CD4-positive, alpha-beta T cell (primary cell): ENCODE measurements around the gene COPE. TPM values are rescaled to one million over a fixed set of nuclear protein-coding genes. Genes with fewer than 3 reads are reported as not detected.

Source experiments
- ATAC-seq: fragments of 200-7000 bp; cut with Tn5 transposase; one replicate; pipeline ENCODE4 v1.10.0; 2022; ENCODE audit warnings: mild to moderate bottlenecking; ENCODE audit not compliant: poor library complexity
- CTCF ChIA-PET: fragments of 350-600 bp; sonication (Branson Sonifier 250); formaldehyde crosslinking; loops from one replicate; lab custom pipeline; 2021; ENCODE audit warnings: antibody characterized with exemption, inconsistent platforms; lab: Charles Lee
- POLR2A ChIA-PET: fragments of 350-600 bp; sonication (Branson Sonifier 250); formaldehyde crosslinking; loops from one replicate; lab custom pipeline; 2021; ENCODE audit warnings: antibody characterized with exemption, inconsistent platforms; lab: Charles Lee
- DNase-seq, 14 experiments: peaks; one replicate each; pipeline ENCODE4 v3.0.0-alpha.2; 2013 to 2020; ENCODE audit warnings: mixed read lengths in 2 of 14
- H3K27ac ChIP-seq, 2 donors: one replicate each; pipeline versions ENCODE4 v1.5.1 to v1.7.0; 2013; ENCODE audit warnings: low read length in 2 of 2, low read depth in 1 of 2, mild to moderate bottlenecking in 1 of 2
- H3K27me3 ChIP-seq, 2 experiments: 1 replicate in 1 of 2; 2 replicates in 1 of 2; pipeline versions ENCODE4 v1.6.1 to v1.7.0; 2013; ENCODE audit warnings: low read length in 2 of 2, control low read depth in 1 of 2, mild to moderate bottlenecking in 1 of 2, moderate library complexity in 1 of 2; ENCODE audit not compliant: insufficient read depth in 2 of 2, control insufficient read depth in 1 of 2
- H3K36me3 ChIP-seq: one replicate; pipeline ENCODE4 v1.6.1; 2013; ENCODE audit warnings: low read length, control low read depth; ENCODE audit not compliant: insufficient read depth
- H3K4me1 ChIP-seq: one replicate; pipeline ENCODE4 v1.6.1; 2013; ENCODE audit warnings: low read length, control low read depth; ENCODE audit not compliant: insufficient read depth
- H3K4me3 ChIP-seq: one replicate; pipeline ENCODE4 v1.5.1; 2013; ENCODE audit warnings: mild to moderate bottlenecking, low read length, moderate library complexity
- H3K9me3 ChIP-seq, 2 experiments: 1 replicate in 1 of 2; 2 replicates in 1 of 2; pipeline versions ENCODE4 v1.6.1 to v1.7.0; 2013; ENCODE audit warnings: low read length in 2 of 2, mild to moderate bottlenecking in 2 of 2, control low read depth in 1 of 2, moderate library complexity in 1 of 2; ENCODE audit not compliant: control insufficient read depth in 1 of 2, insufficient read depth in 1 of 2
- H3K27ac Mint-ChIP-seq: one replicate; pipeline ENCODE4 v1.8.0; 2020; ENCODE audit warnings: mixed read lengths
- H3K27me3 Mint-ChIP-seq: one replicate; pipeline ENCODE4 v1.8.0; 2021; ENCODE audit warnings: mixed read lengths
- H3K36me3 Mint-ChIP-seq: one replicate; pipeline ENCODE4 v1.8.0; 2021; ENCODE audit warnings: low read depth, mixed read lengths
- H3K4me1 Mint-ChIP-seq: one replicate; pipeline ENCODE4 v1.8.0; 2021; ENCODE audit warnings: low read depth, mixed read lengths
- H3K4me3 Mint-ChIP-seq: one replicate; pipeline ENCODE4 v1.8.0; 2020; ENCODE audit warnings: mild to moderate bottlenecking, mixed read lengths
- H3K9me3 Mint-ChIP-seq: one replicate; pipeline ENCODE4 v1.8.0; 2020; ENCODE audit warnings: mixed read lengths
- intact Hi-C, 2 experiments: fragments of 100-400 bp; cut with DNase I in 1 of 2; cut with micrococcal nuclease in 1 of 2; formaldehyde crosslinking; loops; one replicate each; pipeline versions ENCODE4 v1.15.1 to v1.9.0; 2023 to 2025; cut with DNase I, micrococcal nuclease
- total RNA-seq, 174 experiments: library from RNA in 2 of 174; stranded (reverse) in 2 of 174; gene quantifications; one replicate each; pipeline ENCODE4 v1.2.3 and lab custom pipeline; 2021 to 2026
- TF ChIP-seq, protein P1 (sequence below): fragments of 200-600 bp; IDR thresholded peaks from one replicate; pipeline ENCODE4 v1.8.0; 2022; ENCODE audit warnings: antibody characterized with exemption, mild to moderate bottlenecking

COPE gene
- total RNA-seq, 2 experiments from 2014 or later: 135 to 143 TPM

DNA sequence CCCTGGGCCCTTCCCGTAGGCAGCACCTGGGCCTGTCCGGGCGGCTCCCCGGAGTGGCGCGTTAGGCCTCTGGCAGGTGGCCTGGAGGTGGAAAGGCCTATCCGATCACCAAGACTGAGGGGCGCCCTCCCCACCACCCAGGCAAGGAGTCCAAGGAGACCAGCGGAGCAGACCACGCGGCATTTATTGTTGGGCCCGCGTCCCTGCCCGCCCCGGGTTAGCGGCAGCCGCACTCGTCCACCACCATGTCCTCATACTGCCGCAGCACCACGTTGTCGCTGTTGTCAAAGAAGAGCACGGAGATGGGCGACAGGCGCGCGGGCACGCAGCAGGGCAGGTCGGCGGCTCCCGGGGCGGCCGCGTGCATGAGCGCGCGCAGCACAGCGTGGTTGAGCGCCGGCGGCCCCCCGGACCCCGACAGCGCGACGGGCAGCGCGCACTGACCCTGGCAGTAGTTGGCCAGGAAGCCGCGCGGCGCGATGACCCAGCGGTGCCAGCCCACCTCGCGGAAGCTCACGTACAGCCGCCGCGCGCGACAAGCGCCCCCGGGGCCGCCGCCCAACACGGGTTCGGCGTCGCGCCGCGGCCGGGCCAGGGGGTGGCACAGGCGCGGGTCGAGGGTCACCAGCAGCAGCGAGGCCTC is 50.7 kb downstream of the COPE start:
- Mint-ChIP-seq H3K9me3 (no peaks in the 10 kb centered on the region), H3K4me3 (no peak overlapping the region), H3K27ac (no peak overlapping the region), H3K4me1 (peaks cover 17% of the 10 kb centered on the region), H3K27me3 (peaks cover 12% of the 10 kb centered on the region), H3K36me3 (peaks cover 46% of the 10 kb centered on the region)
- TF ChIP-seq, protein P1, sequence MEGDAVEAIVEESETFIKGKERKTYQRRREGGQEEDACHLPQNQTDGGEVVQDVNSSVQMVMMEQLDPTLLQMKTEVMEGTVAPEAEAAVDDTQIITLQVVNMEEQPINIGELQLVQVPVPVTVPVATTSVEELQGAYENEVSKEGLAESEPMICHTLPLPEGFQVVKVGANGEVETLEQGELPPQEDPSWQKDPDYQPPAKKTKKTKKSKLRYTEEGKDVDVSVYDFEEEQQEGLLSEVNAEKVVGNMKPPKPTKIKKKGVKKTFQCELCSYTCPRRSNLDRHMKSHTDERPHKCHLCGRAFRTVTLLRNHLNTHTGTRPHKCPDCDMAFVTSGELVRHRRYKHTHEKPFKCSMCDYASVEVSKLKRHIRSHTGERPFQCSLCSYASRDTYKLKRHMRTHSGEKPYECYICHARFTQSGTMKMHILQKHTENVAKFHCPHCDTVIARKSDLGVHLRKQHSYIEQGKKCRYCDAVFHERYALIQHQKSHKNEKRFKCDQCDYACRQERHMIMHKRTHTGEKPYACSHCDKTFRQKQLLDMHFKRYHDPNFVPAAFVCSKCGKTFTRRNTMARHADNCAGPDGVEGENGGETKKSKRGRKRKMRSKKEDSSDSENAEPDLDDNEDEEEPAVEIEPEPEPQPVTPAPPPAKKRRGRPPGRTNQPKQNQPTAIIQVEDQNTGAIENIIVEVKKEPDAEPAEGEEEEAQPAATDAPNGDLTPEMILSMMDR: no peak
- POLR2A ChIA-PET: no interaction called here
- no peak overlapping the region for H3K27ac ChIP-seq
- H3K36me3 ChIP-seq: peaks cover 48% of the 10 kb centered on the region
- peaks cover 5 to 7% of the 10 kb centered on the region in 2 experiments for H3K27me3 ChIP-seq
- intact Hi-C loops: loop anchor here in 1 of 2 experiments (5.0 kb wide), 3 partner anchors 276 to 416 kb away; no protein-coding TSS in a partner anchor
- peaks cover 17% of the 10 kb centered on the region for H3K4me1 ChIP-seq
- H3K9me3 ChIP-seq: no peaks in the 10 kb centered on the region
- CTCF ChIA-PET: no interaction called here
- ATAC-seq (no peak), DNase-seq (peak in 1 of 14 experiments; percentile 31)
- no peak overlapping the region for H3K4me3 ChIP-seq

DNA sequence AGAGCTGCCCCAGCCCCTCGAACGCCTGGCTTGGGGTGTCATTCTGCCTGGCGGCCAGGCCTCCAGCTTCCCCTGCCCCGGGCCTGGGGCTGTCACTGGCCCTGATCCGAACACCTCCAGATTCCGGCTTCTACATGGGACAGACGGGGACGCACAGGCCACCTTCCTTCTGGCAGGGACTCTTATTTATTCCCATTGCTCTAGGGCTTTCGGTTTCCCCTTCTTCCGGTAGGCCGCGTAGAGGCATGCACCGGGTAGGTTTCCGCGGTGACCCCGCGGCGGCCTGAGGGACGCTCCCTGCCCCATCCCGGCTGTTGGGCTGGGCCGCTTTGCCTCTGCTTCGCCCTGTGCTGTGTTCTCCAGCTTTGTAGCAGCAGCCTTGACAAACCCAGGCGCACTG is 51.4 kb downstream of the COPE start:
- intact Hi-C loops: loop anchor here in 1 of 2 experiments (5.0 kb wide), 3 partner anchors 275 to 415 kb away; no protein-coding TSS in a partner anchor
- H3K36me3 Mint-ChIP-seq: peaks cover 52% of the 10 kb centered on the region
- TF ChIP-seq, protein P1: no peak

DNA sequence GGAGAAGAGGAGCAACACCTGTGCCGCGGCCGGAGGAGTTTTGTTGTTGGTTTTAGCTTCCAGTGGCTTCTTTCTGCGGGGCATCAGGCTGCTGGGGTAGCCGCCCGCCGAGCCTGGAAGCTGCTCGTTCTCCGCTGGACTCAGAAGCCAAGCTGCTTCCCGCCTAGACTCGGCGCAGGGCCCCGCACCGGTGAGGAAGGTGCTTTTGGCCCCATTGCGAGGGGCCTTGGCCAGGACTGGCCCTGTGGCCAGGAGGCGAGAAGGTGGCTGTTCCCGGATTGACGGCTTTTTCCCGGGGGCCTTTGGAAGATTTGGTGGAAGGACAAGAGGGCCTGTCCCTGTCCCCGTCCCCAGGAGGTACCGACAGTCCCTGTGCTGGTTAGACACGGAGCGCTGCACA is 52.0 kb downstream of the COPE start:
- Histone ChIP-seq H3K36me3 (peaks cover 60% of the 10 kb centered on the region), H3K27me3 (peaks cover 5 to 7% of the 10 kb centered on the region in 2 experiments), H3K4me1 (peaks cover 17% of the 10 kb centered on the region), H3K9me3 (no peaks in the 10 kb centered on the region), H3K4me3 (no peak overlapping the region), H3K27ac (no peak overlapping the region)
- intact Hi-C loops: loop anchor here in 1 of 2 experiments (5.0 kb wide), 3 partner anchors 275 to 415 kb away; no protein-coding TSS in a partner anchor
- no peak for ATAC-seq
- no peaks in the 10 kb centered on the region for H3K9me3 Mint-ChIP-seq
- H3K4me1 Mint-ChIP-seq: peaks cover 17% of the 10 kb centered on the region
- ChIA-PET CTCF (no interaction called here), POLR2A (no interaction called here)
- peaks cover 12% of the 10 kb centered on the region for H3K27me3 Mint-ChIP-seq
- TF ChIP-seq, protein P1: no peak
- DNase-seq: peak in 1 of 14 experiments; percentile 28
- peaks cover 58% of the 10 kb centered on the region for H3K36me3 Mint-ChIP-seq
- no peak overlapping the region for H3K4me3 Mint-ChIP-seq
- no peak overlapping the region for H3K27ac Mint-ChIP-seq

More for the DNA sequence above, 51.4 kb downstream of the COPE start:
- no peak for ATAC-seq
- H3K4me1 Mint-ChIP-seq: peaks cover 17% of the 10 kb centered on the region
- Histone ChIP-seq H3K9me3 (no peaks in the 10 kb centered on the region), H3K36me3 (peaks cover 56% of the 10 kb centered on the region), H3K27ac (no peak overlapping the region), H3K4me1 (peaks cover 17% of the 10 kb centered on the region), H3K4me3 (no peak overlapping the region), H3K27me3 (peaks cover 5 to 7% of the 10 kb centered on the region in 2 experiments)
- DNase-seq: peak in 1 of 14 experiments; percentile 19
- H3K4me3 Mint-ChIP-seq: no peak overlapping the region
- no peak overlapping the region for H3K27ac Mint-ChIP-seq
- H3K9me3 Mint-ChIP-seq: no peaks in the 10 kb centered on the region
- POLR2A ChIA-PET: no interaction called here
- H3K27me3 Mint-ChIP-seq: peaks cover 12% of the 10 kb centered on the region
- CTCF ChIA-PET: no interaction called here
